Bronchial epithelial cell (primary cell): Measurements from ENCODE around the gene GALNT18. TPM values are rescaled to one million over a fixed set of nuclear protein-coding genes. Genes with fewer than 3 reads are reported as not detected.

Source experiments
- DNase-seq: peaks from one replicate; pipeline ENCODE4 v3.0.0-alpha.2; 2010; ENCODE audit warnings: low read depth
- FAIRE-seq: peaks from 2 replicates; lab custom pipeline; 2011; peaks lifted over from hg19 to GRCh38; lab: Jason Lieb, UNC
- H3K27me3 ChIP-seq: 2 replicates; pipeline ENCODE4 v1.5.1; 2011; ENCODE audit warnings: low read length; ENCODE audit not compliant: control insufficient read depth, insufficient read depth
- H3K36me3 ChIP-seq: 2 replicates; pipeline ENCODE4 v1.5.1; 2011; ENCODE audit warnings: low read length; ENCODE audit not compliant: control insufficient read depth, insufficient read depth
- H3K4me3 ChIP-seq: 2 replicates; pipeline ENCODE4 v1.5.1; 2011; ENCODE audit warnings: mild to moderate bottlenecking, low read depth, low read length, control low read depth
- total RNA-seq: library from RNA; depleted of rRNA; stranded (reverse); fragments of >200 nt; gene quantifications from 2 replicates; pipeline ENCODE4 v1.2.1, GENCODE V29; 2014
- TF ChIP-seq, protein P1 (sequence below): IDR thresholded peaks from 2 replicates; pipeline ENCODE4 v1.5.1; 2011; ENCODE audit warnings: mild to moderate bottlenecking, moderate library complexity, low read length, control low read depth, inconsistent platforms; ENCODE audit not compliant: insufficient read depth, severe bottlenecking

The GALNT18 gene
- total RNA-seq, 1 donor from 2014 or later: 26.1 TPM

GRCh38 chr11:11236498-11237059, 385.2 kb downstream of the GALNT18 start:
- TF ChIP-seq, protein P1, sequence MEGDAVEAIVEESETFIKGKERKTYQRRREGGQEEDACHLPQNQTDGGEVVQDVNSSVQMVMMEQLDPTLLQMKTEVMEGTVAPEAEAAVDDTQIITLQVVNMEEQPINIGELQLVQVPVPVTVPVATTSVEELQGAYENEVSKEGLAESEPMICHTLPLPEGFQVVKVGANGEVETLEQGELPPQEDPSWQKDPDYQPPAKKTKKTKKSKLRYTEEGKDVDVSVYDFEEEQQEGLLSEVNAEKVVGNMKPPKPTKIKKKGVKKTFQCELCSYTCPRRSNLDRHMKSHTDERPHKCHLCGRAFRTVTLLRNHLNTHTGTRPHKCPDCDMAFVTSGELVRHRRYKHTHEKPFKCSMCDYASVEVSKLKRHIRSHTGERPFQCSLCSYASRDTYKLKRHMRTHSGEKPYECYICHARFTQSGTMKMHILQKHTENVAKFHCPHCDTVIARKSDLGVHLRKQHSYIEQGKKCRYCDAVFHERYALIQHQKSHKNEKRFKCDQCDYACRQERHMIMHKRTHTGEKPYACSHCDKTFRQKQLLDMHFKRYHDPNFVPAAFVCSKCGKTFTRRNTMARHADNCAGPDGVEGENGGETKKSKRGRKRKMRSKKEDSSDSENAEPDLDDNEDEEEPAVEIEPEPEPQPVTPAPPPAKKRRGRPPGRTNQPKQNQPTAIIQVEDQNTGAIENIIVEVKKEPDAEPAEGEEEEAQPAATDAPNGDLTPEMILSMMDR: no peak
- no peak for FAIRE-seq
- H3K4me3 ChIP-seq: no peak overlapping the region

GRCh38 chr11:11231763-11232162, 390.0 kb downstream of the GALNT18 start:
- peak; percentile 72 for FAIRE-seq

More at GRCh38 chr11:11236498-11237059, 385.2 kb downstream of the GALNT18 start:
- no peak for DNase-seq
- Histone ChIP-seq H3K27me3 (no peaks in the 10 kb centered on the region), H3K36me3 (no peaks in the 10 kb centered on the region)

GRCh38 chr11:11230802-11231562, 390.8 kb downstream of the GALNT18 start:
- TF ChIP-seq, protein P1: peak; percentile 23
- Histone ChIP-seq H3K27me3 (no peaks in the 10 kb centered on the region), H3K36me3 (no peaks in the 10 kb centered on the region), H3K4me3 (no peak overlapping the region)
- FAIRE-seq (peak; percentile 81), DNase-seq (no peak)

More at GRCh38 chr11:11231763-11232162, 390.0 kb downstream of the GALNT18 start:
- no peaks in the 10 kb centered on the region for H3K27me3 ChIP-seq
- H3K36me3 ChIP-seq: no peaks in the 10 kb centered on the region
- TF ChIP-seq, protein P1: no peak
- no peak overlapping the region for H3K4me3 ChIP-seq
- no peak for DNase-seq

DNA sequence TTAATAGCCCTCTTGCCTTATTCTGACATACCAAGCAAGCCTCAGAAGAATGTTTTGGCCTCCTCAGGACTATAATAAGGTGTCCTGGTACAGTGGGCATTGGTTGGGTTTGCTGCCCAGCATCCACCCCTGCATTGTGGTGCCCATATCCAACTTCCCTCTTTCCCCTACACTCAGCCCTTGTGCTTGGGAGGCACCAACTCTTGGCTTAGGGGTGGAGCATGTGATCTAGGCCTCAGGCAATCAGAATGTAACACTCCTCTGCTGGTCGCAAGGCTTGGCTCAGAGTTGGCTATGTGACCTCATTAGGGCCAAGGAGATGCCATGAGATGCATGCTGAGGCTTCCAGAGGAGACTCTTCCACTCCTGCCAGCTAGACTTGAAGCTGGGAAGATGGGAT, 391.7 kb downstream of the GALNT18 start:
- no peak for FAIRE-seq
- TF ChIP-seq, protein P1: no peak
- DNase-seq: no peak

DNA sequence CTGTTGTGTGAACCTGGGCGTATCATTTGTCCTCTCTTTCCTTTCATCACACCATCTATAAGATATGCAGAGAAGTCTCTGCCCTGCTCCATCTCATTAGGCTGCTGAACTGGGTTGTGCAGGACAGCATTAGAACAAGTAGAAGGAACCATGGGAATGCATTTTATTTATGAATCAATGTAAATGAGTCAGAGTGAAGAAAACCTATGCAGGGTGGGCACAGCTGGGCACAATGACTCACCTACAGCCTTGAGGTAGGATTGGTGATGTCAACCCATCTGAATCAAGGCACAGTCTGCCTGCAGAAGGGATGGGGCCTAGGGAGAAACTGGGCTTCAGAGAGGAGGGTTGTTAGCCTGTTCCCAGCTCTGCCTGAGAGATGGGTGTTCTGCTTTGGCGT, 392.2 kb downstream of the GALNT18 start:
- DNase-seq: peak; percentile 96
- Histone ChIP-seq H3K36me3 (no peaks in the 10 kb centered on the region), H3K27me3 (no peaks in the 10 kb centered on the region), H3K4me3 (no peak overlapping the region)
- no peak for FAIRE-seq
- TF ChIP-seq, protein P1: no peak

More for the DNA sequence above, 391.7 kb downstream of the GALNT18 start:
- no peaks in the 10 kb centered on the region for H3K27me3 ChIP-seq
- H3K36me3 ChIP-seq: no peaks in the 10 kb centered on the region
- no peak overlapping the region for H3K4me3 ChIP-seq
